Smooth muscle cell of bladder (primary cell): ENCODE data around the gene GNAT2. TPM values are rescaled to one million over a fixed set of nuclear protein-coding genes. Genes with fewer than 3 reads are reported as not detected.

ENCODE experiments used
- total RNA-seq: library from RNA; depleted of rRNA; stranded (reverse); fragments of >200 nt; gene quantifications from 2 replicates; pipeline ENCODE4 v1.2.3, GENCODE V29; 2014

The GNAT2 gene
- total RNA-seq: 0.28 and 0.37 TPM in 2 replicates

DNA sequence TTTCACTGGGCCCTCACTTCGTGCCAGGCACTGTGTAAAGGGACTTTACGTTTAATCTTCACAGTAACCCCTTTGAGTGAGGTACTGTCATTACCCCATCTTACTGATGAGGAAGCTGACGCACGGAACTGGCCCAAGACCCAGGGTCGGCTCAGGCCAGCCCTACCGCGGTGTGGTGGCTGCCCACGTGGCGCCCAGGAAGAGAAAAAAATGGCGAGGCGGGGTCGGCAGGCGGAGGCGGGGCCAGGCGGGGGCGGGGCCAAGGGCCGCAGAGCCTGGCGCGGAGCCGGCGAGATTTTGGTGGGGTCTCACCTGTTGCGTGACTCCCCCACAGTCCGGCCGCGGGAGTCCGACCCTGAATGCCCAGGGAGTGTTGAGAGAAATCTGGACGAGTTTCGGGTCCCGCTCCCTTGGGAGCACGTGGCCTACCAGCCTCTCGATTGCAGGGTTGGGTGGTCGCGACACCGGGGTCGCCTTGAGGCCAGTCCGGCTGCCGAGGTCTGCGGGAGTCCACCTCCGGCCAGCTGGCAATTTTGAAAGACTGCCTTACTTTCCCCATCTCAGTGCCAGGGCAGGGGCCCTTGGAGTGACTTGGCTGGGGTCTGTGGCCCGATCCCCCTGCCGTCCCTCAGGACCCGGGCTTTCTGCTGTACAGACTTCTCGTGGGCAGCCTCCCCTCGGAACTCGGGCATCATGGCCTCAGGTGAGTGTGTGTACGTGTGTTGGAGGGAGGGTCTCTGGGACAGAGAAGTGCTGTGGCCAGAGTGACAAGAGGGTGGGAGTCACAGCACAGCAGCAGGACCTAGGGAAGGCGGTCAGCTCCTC, at the start of gene GNAT2, which contains the start of gene AMPD2:
Gene GNAT2, minus strand, starts transcription at position 41 of the 825 bp plus-strand sequence. CDS start 6,746 bp downstream, outside the sequence.
Gene AMPD2, plus strand, starts transcription at position 262 of the 825 bp plus-strand sequence. CDS start 1,339 bp downstream, outside the sequence.

DNA sequence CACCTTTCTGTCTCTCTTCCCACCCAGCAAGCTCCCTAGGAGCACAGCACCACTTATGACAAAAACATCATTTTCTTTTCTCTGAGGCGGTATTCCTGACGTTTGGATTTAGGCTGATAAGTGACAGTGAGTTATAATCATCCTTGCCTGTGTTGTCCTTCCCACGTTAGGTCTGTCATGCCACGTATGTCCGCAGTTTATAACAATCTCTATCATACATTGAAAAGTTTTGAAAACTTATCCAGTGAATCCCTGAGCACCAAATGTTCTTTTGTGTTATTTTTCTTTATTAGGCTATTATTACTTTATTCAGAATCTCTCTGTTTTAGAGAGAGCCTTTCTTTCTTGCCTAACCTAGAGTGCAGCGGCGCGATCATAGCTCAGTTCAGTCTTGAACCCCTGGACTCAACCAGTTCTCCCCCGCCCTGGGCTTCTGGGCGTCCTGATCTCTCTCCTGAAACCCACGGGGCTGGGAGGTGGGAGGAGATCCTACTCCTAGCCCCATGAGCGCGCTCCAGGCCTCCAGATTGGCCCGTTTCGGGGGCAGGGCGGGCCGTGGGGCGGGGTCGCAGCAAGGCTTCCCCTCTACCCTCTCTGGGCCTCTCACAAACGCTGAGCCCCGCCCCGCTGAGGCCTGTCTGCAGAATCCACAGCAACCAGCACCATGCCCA, 48.2 kb upstream of the GNAT2 start, which contains the start of gene GSTM2:
Gene GSTM2, plus strand, starts transcription at position 606 of the 671 bp plus-strand sequence. Its CDS starts 59 bp downstream, at position 665.

DNA sequence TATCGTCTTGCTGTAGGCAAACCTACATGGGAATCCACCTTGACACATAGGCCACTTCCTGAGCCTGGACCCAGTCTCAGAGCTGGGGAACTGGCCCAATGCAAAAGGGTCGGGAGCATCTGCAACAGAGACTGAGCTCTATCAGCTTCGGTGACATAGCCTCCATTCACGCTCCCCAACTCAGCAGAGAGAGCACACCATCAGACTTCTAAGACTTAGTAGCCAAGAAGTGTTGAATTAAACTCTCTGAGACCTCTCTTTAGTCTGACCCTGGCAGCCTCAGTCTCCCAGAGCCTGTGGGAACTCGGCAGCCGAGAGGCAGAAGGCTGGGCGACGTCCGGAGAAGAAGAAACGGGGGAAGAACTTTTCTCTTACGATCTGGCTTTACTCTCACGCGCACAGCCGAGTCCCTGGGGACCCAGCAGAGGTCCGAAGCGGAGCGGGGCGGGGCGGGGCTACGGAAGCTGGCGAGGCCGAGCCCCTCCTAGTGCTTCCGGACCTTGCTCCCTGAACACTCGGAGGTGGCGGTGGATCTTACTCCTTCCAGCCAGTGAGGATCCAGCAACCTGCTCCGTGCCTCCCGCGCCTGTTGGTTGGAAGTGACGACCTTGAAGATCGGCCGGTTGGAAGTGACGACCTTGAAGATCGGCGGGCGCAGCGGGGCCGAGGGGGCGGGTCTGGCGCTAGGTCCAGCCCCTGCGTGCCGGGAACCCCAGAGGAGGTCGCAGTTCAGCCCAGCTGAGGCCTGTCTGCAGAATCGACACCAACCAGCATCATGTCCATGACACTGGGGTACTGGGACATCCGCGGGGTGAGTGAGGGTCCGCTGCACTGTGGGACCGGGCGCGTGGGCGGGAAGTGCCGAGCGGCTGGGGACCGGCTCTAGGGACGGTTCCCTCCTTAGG, 36.5 kb upstream of the GNAT2 start, which contains the start of gene GSTM4:
Gene GSTM4, plus strand, starts transcription at position 485 of the 905 bp plus-strand sequence. Its CDS starts 291 bp downstream, at position 776.

Other genes starting within 250 kb of the GNAT2 start
- gene SORT1, start 221.7 kb downstream of the GNAT2 start, total RNA-seq: 3.3 and 4.7 TPM in 2 replicates
- gene PSMA5, start 193.2 kb downstream of the GNAT2 start, total RNA-seq: 39.1 and 43.8 TPM in 2 replicates
- gene SYPL2, start 153.1 kb downstream of the GNAT2 start, total RNA-seq: 0.28 and 0.46 TPM in 2 replicates
- gene ATXN7L2, start 135.7 kb downstream of the GNAT2 start, total RNA-seq: 0.85 and 1.5 TPM in 2 replicates
- gene CYB561D1, start 125.5 kb downstream of the GNAT2 start, total RNA-seq: 3.6 TPM in 2 replicates
- 1.6 and 2.0 TPM in 2 replicates for gene AMIGO1, start 109.9 kb downstream of the GNAT2 start, total RNA-seq
- 0.28 TPM in 2 replicates for gene GPR61, start 79.7 kb downstream of the GNAT2 start, total RNA-seq
- gene GNAI3, start 71.0 kb downstream of the GNAT2 start, total RNA-seq: 11.7 and 13.7 TPM in 2 replicates
- gene AMPD2, start 221 bp upstream of the GNAT2 start, total RNA-seq: 73.5 and 83.7 TPM in 2 replicates
- 14.8 and 18.4 TPM in 2 replicates for gene GSTM4, start 36.5 kb upstream of the GNAT2 start, total RNA-seq
- gene GSTM2, start 48.4 kb upstream of the GNAT2 start, total RNA-seq: 16.2 and 20.0 TPM in 2 replicates
- gene GSTM1, start 68.2 kb upstream of the GNAT2 start, total RNA-seq: 9.0 and 9.6 TPM in 2 replicates
- 8.5 and 13.3 TPM in 2 replicates for gene GSTM5, start 92.6 kb upstream of the GNAT2 start, total RNA-seq
- 215 and 220 TPM in 2 replicates for gene GSTM3, start 121.4 kb upstream of the GNAT2 start, total RNA-seq
- gene EPS8L3, start 144.3 kb upstream of the GNAT2 start, total RNA-seq: not detected in 2 replicates